T-helper 1 cell treated with Interleukin-12 subunit alpha and Interleukin-12 subunit beta and Interleukin-4 antibody, amounts not matched to agents 30 μg/mL and 1 μg/mL, for 36 hours (primary cell): Measurements from ENCODE around the gene VAV2.

Experiments
- H3K27ac Mint-ChIP-seq: one replicate; pipeline ENCODE4 v1.8.0; 2021; ENCODE audit warnings: mild to moderate bottlenecking, mixed read lengths
- H3K27me3 Mint-ChIP-seq: one replicate; pipeline ENCODE4 v1.8.0; 2021; ENCODE audit warnings: low read depth, mixed read lengths
- H3K36me3 Mint-ChIP-seq: one replicate; pipeline ENCODE4 v1.8.0; 2021; ENCODE audit warnings: low read depth, mixed read lengths
- H3K4me1 Mint-ChIP-seq: one replicate; pipeline ENCODE4 v1.8.0; 2021; ENCODE audit warnings: low read depth, mixed read lengths
- H3K4me3 Mint-ChIP-seq: one replicate; pipeline ENCODE4 v1.8.0; 2021; ENCODE audit warnings: mild to moderate bottlenecking, moderate library complexity, mixed read lengths
- H3K9me3 Mint-ChIP-seq: one replicate; pipeline ENCODE4 v1.8.0; 2021; ENCODE audit warnings: mixed read lengths

Gene VAV2

GRCh38 chr9:133789778-133790177, 202.3 kb downstream of the VAV2 start:
- Mint-ChIP-seq H3K27ac (no peak overlapping the region), H3K36me3 (no peaks in the 10 kb centered on the region), H3K9me3 (no peaks in the 10 kb centered on the region), H3K4me3 (no peak overlapping the region), H3K4me1 (peaks cover 3% of the 10 kb centered on the region), H3K27me3 (no peaks in the 10 kb centered on the region)

GRCh38 chr9:133788819-133789717, 203.1 kb downstream of the VAV2 start:
- Mint-ChIP-seq H3K4me3 (no peak overlapping the region), H3K27me3 (no peaks in the 10 kb centered on the region), H3K4me1 (peaks cover 3% of the 10 kb centered on the region), H3K9me3 (no peaks in the 10 kb centered on the region), H3K36me3 (no peaks in the 10 kb centered on the region), H3K27ac (no peak overlapping the region)

GRCh38 chr9:133788045-133788818, 203.9 kb downstream of the VAV2 start:
- H3K27me3 Mint-ChIP-seq = no peaks in the 10 kb centered on the region
- H3K9me3 Mint-ChIP-seq = no peaks in the 10 kb centered on the region
- H3K36me3 Mint-ChIP-seq = no peaks in the 10 kb centered on the region
- no peak overlapping the region for H3K4me3 Mint-ChIP-seq
- peaks cover 3% of the 10 kb centered on the region for H3K4me1 Mint-ChIP-seq
- H3K27ac Mint-ChIP-seq = no peak overlapping the region

- Mint-ChIP-seq H3K27ac (no peak overlapping the region), H3K9me3 (no peaks in the 10 kb centered on the region), H3K27me3 (no peaks in the 10 kb centered on the region), H3K4me1 (peaks cover 3% of the 10 kb centered on the region), H3K36me3 (no peaks in the 10 kb centered on the region), H3K4me3 (no peak overlapping the region)
These were observed 204.4 kb downstream of the VAV2 start for GRCh38 chr9:133787754-133788025.

- Mint-ChIP-seq H3K27me3 (no peaks in the 10 kb centered on the region), H3K36me3 (no peaks in the 10 kb centered on the region), H3K4me3 (no peak overlapping the region), H3K27ac (no peak overlapping the region), H3K9me3 (no peaks in the 10 kb centered on the region), H3K4me1 (peaks cover 3% of the 10 kb centered on the region)
These were observed 205.0 kb downstream of the VAV2 start for GRCh38 chr9:133786907-133787753.

- H3K9me3 Mint-ChIP-seq = no peaks in the 10 kb centered on the region
- no peaks in the 10 kb centered on the region for H3K27me3 Mint-ChIP-seq
- no peak overlapping the region for H3K4me3 Mint-ChIP-seq
- H3K36me3 Mint-ChIP-seq = no peaks in the 10 kb centered on the region
- no peak overlapping the region for H3K27ac Mint-ChIP-seq
- peaks cover 3% of the 10 kb centered on the region for H3K4me1 Mint-ChIP-seq
These were observed 205.8 kb downstream of the VAV2 start for GRCh38 chr9:133786371-133786753.

GRCh38 chr9:133785753-133786370, 206.3 kb downstream of the VAV2 start:
- no peak overlapping the region for H3K27ac Mint-ChIP-seq
- no peak overlapping the region for H3K4me3 Mint-ChIP-seq
- no peaks in the 10 kb centered on the region for H3K27me3 Mint-ChIP-seq
- H3K36me3 Mint-ChIP-seq = no peaks in the 10 kb centered on the region
- H3K4me1 Mint-ChIP-seq = peaks cover 3% of the 10 kb centered on the region
- no peaks in the 10 kb centered on the region for H3K9me3 Mint-ChIP-seq

GRCh38 chr9:133784731-133785561, 207.2 kb downstream of the VAV2 start:
- no peaks in the 10 kb centered on the region for H3K36me3 Mint-ChIP-seq
- no peaks in the 10 kb centered on the region for H3K27me3 Mint-ChIP-seq
- H3K4me3 Mint-ChIP-seq = no peak overlapping the region
- H3K9me3 Mint-ChIP-seq = no peaks in the 10 kb centered on the region
- no peak overlapping the region for H3K27ac Mint-ChIP-seq
- H3K4me1 Mint-ChIP-seq = peaks cover 3% of the 10 kb centered on the region

- H3K27ac Mint-ChIP-seq = no peak overlapping the region
These were observed 208.8 kb downstream of the VAV2 start for GRCh38 chr9:133783331-133783731.

GRCh38 chr9:133782157-133783130, 209.7 kb downstream of the VAV2 start:
- Mint-ChIP-seq H3K27ac (no peak overlapping the region), H3K36me3 (no peaks in the 10 kb centered on the region), H3K4me3 (no peak overlapping the region), H3K9me3 (no peaks in the 10 kb centered on the region), H3K27me3 (no peaks in the 10 kb centered on the region), H3K4me1 (peaks cover 3% of the 10 kb centered on the region)

More at GRCh38 chr9:133783331-133783731, 208.8 kb downstream of the VAV2 start:
- no peaks in the 10 kb centered on the region for H3K36me3 Mint-ChIP-seq
- peaks cover 3% of the 10 kb centered on the region for H3K4me1 Mint-ChIP-seq
- no peak overlapping the region for H3K4me3 Mint-ChIP-seq
- no peaks in the 10 kb centered on the region for H3K9me3 Mint-ChIP-seq
- no peaks in the 10 kb centered on the region for H3K27me3 Mint-ChIP-seq

GRCh38 chr9:133781828-133782135, 210.3 kb downstream of the VAV2 start:
- no peaks in the 10 kb centered on the region for H3K9me3 Mint-ChIP-seq
- peaks cover 3% of the 10 kb centered on the region for H3K4me1 Mint-ChIP-seq
- no peaks in the 10 kb centered on the region for H3K36me3 Mint-ChIP-seq
- no peak overlapping the region for H3K4me3 Mint-ChIP-seq
- H3K27me3 Mint-ChIP-seq = no peaks in the 10 kb centered on the region
- no peak overlapping the region for H3K27ac Mint-ChIP-seq

- Mint-ChIP-seq H3K4me1 (peaks cover under 1% of the 10 kb centered on the region), H3K27ac (no peak overlapping the region), H3K9me3 (no peaks in the 10 kb centered on the region), H3K36me3 (no peaks in the 10 kb centered on the region), H3K27me3 (no peaks in the 10 kb centered on the region), H3K4me3 (no peak overlapping the region)
These were observed 210.9 kb downstream of the VAV2 start for GRCh38 chr9:133780962-133781827.
